GM12873 (cell line): ENCODE measurements around the gene KLF13.

Source experiments
- TF ChIP-seq, protein P1 (sequence below): IDR thresholded peaks from 2 replicates; pipeline ENCODE4 v1.5.1; 2012; ENCODE audit warnings: low read depth, mild to moderate bottlenecking, moderate library complexity, low read length, control low read depth; ENCODE audit not compliant: insufficient read depth; ENCODE audit errors: missing control alignments

KLF13 gene

DNA sequence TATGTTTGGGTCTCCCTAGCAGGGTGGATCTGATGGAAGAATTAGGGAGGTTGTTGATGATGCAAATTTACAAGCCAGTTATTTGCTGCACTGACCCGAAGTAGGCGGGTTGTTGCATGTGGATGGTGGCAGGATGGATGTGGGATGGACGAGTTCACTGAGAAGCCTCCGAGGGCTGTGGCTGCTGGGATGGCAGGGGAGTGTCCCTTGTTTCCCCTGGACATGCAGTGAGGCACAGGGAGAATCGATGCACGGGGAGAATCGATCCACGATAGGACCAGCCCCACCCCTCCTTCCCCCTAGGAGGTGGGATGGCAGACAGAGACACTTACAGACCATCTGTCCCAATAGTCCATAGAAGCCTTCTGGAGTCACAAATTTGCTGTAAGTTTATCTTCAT is 31.0 kb upstream of the KLF13 start:
- TF ChIP-seq, protein P1, sequence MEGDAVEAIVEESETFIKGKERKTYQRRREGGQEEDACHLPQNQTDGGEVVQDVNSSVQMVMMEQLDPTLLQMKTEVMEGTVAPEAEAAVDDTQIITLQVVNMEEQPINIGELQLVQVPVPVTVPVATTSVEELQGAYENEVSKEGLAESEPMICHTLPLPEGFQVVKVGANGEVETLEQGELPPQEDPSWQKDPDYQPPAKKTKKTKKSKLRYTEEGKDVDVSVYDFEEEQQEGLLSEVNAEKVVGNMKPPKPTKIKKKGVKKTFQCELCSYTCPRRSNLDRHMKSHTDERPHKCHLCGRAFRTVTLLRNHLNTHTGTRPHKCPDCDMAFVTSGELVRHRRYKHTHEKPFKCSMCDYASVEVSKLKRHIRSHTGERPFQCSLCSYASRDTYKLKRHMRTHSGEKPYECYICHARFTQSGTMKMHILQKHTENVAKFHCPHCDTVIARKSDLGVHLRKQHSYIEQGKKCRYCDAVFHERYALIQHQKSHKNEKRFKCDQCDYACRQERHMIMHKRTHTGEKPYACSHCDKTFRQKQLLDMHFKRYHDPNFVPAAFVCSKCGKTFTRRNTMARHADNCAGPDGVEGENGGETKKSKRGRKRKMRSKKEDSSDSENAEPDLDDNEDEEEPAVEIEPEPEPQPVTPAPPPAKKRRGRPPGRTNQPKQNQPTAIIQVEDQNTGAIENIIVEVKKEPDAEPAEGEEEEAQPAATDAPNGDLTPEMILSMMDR, result no peak

DNA sequence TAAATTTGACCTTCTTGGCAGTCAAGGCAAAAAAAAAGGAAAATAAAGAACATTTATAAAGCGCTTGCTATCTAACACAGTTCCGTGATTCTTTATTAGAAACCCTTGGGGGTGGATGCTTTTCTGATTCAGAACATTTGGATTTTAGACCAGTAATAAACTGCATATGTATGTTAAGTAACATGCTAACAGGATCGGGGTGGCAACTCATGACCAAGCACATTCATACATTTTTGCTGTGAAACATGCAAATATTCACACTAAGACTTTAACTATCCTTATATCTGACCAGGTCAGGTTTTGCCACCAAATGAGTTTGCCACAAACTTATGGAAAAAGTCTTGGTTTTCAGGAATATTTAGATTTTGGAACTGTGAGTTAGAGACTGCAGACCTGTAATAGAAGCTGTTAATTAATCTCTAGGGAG is 30.4 kb upstream of the KLF13 start:
- TF ChIP-seq, protein P1, result no peak

DNA sequence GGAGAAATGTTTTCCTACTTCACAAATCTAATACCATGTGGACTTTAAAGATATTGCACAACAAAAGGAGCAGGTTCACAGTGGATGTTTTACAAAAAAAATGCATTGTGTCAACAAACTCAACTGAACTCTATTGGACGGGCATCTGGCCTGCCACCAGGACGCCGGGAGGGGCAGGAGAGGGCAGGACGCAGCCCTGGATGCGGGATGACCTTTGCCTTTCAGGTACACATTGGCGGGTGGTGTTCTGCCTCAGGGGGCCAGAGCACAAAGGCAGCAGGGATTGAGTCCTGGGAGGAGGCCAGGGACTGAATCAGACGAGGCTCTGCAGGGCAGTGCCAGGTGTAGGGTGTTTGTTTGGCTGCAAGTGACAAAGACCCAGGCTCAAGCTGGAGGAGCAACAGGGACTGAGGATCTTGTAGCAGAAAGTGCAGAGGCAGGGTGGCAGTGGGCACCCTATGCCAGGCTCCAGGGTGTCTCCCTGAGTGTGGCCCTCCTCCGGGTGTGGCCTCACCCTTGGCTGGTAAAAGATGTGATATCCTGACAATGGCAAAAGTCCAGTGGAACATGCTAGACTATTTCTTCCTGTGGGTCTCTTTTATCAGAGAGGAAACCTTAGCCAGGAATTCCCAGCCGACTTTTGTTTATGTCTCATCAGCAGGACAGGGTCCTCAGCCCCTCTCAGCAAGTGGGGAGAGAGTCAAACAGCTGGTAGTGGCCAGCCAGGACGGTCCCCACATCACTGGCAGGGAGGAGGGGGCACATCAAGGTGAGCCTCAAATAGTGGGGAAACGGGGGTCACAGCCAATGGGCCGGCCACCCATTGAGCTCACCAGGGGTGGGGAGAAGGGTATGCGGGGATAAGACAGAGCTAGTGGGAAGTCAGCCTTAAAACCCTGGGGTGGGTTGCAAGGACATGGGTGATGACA is 29.7 kb upstream of the KLF13 start:
- TF ChIP-seq, protein P1, result no peak

DNA sequence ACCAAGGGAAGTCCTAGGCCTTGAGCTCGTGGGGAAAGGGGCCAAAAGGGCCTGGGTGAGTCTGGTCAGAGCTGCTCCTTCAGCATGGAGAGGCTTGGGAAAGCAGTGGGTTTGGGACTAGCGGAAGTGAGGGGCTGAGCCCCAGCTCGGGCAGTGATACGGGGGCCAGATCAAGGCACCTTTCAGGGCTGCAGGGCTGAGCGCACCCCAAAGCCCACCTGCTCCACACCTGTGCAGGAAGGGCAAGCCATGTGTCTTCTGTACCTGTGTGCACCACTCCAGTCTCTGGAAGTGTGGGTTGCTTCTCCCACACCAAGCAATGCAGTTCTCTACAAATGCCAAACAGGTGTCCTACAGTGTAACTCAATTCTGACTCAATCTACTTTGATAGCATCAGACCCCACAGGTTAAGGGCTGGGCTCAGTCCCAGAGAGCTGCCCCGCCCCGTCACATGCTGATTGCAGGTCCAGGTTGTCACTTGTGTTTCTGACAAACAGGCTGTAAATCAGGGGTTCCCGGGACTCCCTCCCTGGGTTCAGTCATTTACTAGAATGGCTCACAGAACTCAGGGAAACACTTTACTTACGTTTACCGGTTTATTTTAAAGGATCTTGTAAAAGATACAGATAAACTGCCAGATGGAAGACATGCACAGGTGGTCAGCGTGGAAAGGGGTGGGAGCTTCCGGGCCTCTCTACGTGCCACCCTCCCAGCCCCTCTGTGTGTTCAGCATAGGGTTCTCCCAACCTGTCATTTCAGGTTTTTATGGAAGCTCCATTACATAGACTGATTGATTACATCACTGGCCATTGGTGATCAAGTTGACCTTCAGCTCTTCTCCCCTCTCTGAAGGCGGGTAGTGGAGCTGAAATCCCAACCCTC is 28.8 kb upstream of the KLF13 start:
- TF ChIP-seq, protein P1, result no peak

DNA sequence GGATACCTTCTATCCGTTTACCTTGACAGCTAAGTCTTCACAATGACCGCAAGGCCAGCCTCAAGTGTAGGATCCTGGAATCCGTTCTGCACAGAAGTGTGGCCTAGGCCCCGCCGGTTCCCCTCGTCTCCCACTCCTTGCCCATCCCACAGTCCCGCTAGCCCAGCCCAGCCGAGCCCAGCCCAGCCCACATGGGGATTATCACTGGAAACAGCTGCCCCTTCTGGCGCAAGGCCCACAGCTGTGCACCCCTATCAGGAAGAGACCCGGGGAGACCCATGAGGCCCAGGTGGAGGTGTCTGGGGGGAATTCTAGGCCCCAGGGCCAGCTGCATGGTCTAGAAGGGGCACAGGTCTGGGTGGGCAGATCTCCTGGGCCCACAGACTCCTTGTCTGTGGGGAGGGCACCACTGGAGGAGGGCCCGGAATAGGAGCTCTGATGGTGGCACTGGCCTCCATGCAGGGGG is 27.9 kb upstream of the KLF13 start:
- TF ChIP-seq, protein P1, result no peak

DNA sequence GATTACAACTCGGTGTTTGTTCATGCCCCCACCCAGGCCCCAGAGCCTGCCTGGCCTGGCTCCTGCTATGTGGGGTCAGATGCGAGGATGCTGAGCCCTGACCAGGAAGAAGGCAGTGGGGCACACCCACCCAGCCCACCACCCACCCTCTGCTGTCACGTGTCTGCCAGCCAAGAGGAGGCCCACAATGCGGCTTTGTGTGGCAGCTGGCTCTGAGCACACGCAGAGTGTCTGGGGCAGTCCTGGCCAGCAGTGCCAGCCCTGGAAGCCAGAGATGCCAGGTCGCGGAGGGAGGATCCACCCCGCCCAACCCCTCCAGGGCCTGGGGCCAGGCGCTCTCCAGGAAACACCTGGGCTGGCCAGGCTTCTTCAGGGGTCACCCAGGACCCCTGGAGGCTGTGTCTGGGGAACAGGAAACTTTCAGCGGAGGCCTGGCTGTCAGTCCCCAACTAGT is 26.4 kb upstream of the KLF13 start:
- TF ChIP-seq, protein P1, result no peak
